Activated T-helper 17 cell treated with anti-CD3 and anti-CD28 coated beads, Interleukin-2, amount 50 U/mL, for 72 hours (primary cell): ENCODE results near the gene IFITM2. TPM values are rescaled to one million over a fixed set of nuclear protein-coding genes. Genes with fewer than 3 reads are reported as not detected.
A peak's percentile ranks its signal among the peaks of the same experiment; 100 is the strongest.
"Not testable (repeated sequence)": the region's sequence is repeated elsewhere in the genome, so short reads cannot be mapped to it uniquely, and the experiment has no call there.

Source experiments
- ATAC-seq: fragments of 150-1000 bp; cut with Tn5 transposase; replicated peaks from 2 replicates; pipeline ENCODE4 v1.10.0; 2021; ENCODE audit warnings: mild to moderate bottlenecking, moderate library complexity
- H3K27ac Mint-ChIP-seq: one replicate; pipeline ENCODE4 v1.8.0; 2022; ENCODE audit warnings: mixed read lengths
- H3K27me3 Mint-ChIP-seq: one replicate; pipeline ENCODE4 v1.8.0; 2022; ENCODE audit warnings: mixed read lengths
- H3K36me3 Mint-ChIP-seq: one replicate; pipeline ENCODE4 v1.8.0; 2022; ENCODE audit warnings: low read depth, mild to moderate bottlenecking, mixed read lengths
- H3K4me1 Mint-ChIP-seq: one replicate; pipeline ENCODE4 v1.8.0; 2022; ENCODE audit warnings: mixed read lengths
- H3K4me3 Mint-ChIP-seq: one replicate; pipeline ENCODE4 v1.8.0; 2022; ENCODE audit warnings: mild to moderate bottlenecking, mixed read lengths
- H3K9me3 Mint-ChIP-seq: one replicate; pipeline ENCODE4 v1.8.0; 2022; ENCODE audit warnings: mixed read lengths
- total RNA-seq, 2 donors: library from RNA; stranded (reverse); gene quantifications; one replicate each; pipeline ENCODE4 v1.2.3, GENCODE V29; 2022

The IFITM2 gene
- total RNA-seq, 2 donors from 2014 or later, result 187 to 261 TPM

DNA sequence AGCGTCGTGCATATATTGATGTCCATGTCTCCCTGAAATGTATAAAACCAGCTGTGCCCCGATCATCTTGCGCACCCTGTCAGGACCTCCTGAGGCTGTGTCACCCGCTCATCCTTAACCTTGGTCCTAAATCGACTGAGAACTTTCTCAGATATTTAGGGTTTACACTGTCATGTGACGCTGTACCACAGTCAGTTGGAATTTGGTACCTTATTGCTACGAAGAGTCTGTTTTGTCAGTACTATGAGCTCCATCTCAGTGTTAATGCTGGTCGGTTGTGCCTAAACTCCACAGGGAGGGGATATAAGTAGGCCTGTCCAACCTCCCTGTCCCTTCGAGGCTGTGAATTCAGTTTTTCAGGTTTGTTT is 1.8 kb upstream of the IFITM2 start:
- ATAC-seq, result no peak
- Mint-ChIP-seq H3K36me3 (peaks cover 22% of the 10 kb centered on the region), H3K9me3 (no peaks in the 10 kb centered on the region), H3K27me3 (no peaks in the 10 kb centered on the region), H3K27ac (no peak overlapping the region), H3K4me1 (peaks cover 21% of the 10 kb centered on the region), H3K4me3 (no peak overlapping the region)

DNA sequence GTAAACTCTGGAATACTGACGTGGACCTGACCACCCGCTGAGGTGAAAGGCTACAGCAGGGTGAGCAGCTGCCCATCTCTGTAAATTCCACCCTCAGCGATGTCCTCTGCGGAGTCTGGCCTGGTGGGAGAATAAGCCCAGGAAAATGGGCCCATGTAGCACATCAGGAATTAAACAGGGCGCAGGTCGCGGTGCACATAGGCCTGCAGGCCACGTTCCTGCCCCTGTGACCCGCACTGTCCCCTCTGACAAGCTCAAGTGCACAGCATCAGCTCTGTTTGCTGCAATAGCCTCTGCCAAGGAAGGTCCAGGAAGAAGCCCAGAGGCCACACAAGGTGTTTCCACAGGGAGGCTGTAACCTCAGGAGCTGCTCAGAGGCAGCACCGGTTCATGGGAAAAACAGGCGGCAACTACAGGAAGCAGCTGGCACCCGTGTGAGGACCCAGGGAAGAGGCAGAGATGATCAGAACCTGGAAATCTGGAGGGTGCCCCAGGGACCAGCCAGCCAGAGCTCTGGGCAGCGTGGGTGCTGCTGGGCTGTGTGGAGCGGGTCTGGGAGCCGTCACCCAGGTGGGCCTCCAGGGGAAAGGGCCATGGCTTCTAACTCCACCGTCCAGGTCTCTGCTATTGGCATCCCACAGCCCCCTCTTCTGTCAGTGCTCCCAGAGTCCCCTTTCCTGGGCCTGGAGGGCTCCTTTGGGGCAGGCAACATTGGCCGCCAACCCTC is 808 bp upstream of the IFITM2 start:
- Mint-ChIP-seq H3K27ac (no peak overlapping the region), H3K4me1 (peaks cover 22% of the 10 kb centered on the region), H3K4me3 (peak overlapping the region; percentile 92), H3K9me3 (no peaks in the 10 kb centered on the region), H3K36me3 (peaks cover 22% of the 10 kb centered on the region), H3K27me3 (no peaks in the 10 kb centered on the region)
- no peak for ATAC-seq

DNA sequence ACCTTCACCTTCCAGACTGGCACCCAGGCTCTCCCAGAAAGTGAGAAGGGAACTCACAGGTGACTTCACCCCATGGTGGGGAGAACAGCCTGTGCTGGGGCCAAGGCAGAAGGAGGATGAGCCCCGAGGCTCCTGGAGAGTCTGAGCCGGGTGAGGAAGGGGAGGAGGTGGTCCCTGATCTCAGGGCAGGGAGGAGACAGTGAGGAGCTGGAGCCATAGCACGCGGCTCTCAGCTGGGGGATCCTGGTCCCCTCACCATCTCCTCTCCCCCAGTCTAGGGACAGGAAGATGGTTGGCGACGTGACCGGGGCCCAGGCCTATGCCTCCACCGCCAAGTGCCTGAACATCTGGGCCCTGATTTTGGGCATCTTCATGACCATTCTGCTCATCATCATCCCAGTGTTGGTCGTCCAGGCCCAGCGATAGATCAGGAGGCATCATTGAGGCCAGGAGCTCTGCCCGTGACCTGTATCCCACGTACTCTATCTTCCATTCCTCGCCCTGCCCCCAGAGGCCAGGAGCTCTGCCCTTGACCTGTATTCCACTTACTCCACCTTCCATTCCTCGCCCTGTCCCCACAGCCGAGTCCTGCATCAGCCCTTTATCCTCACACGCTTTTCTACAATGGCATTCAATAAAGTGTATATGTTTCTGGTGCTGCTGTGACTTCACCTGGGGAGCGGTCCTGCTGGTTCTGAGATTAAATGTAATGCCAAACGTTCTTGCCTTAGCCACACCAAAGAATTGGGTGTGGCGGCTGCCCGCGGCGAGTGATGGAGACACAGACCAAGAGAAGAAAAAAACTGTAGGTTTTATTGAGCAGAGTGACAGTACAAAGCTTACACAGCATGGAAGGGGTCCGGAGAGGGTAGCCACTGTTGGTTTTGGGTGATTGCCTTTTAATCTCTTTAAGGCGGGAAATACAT is 1.4 kb downstream of the IFITM2 start:
- H3K9me3 Mint-ChIP-seq, H3K27me3 Mint-ChIP-seq: not testable (repeated sequence)
- peak; percentile 2 for ATAC-seq
- Mint-ChIP-seq H3K4me3 (peak overlapping the region; percentile 92), H3K36me3 (peaks cover 35% of the 10 kb centered on the region), H3K27ac (peak overlapping the region; percentile 90), H3K4me1 (peaks cover 24% of the 10 kb centered on the region)

DNA sequence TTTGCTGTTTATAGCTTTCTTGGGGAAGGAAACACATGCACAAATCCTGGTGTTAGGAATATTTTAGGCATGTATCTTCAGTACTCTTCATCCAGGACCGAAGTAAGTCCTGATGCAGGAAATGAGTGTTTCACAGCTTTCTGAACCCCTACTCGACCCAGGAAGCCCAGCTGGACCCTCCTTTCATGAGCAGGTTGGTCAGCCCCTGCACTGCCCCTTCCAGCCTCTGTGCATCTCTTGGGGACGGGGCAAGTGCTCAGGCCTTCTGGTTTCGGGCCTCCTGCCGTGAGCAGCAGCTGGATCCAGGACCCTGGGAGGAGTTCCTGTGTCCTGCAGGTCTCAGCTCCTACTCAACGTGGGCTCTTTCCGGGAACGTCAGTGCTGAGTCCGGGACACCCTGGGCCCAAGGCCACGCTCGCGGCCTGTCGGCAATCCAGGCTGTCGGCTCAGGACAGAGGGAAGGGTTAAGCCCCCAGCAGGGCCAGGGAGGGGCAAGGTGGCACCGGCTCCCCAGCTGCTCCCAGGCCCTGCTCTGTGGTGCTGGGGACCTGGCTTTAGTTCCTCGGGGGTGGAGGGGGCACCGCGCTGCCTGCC is 2.5 kb downstream of the IFITM2 start:
- Mint-ChIP-seq H3K27ac (peak overlapping the region; percentile 90), H3K36me3 (peaks cover 46% of the 10 kb centered on the region), H3K4me3 (peak overlapping the region; percentile 92), H3K4me1 (peaks cover 24% of the 10 kb centered on the region)
- ATAC-seq, H3K9me3 Mint-ChIP-seq, H3K27me3 Mint-ChIP-seq: not testable (repeated sequence)

DNA sequence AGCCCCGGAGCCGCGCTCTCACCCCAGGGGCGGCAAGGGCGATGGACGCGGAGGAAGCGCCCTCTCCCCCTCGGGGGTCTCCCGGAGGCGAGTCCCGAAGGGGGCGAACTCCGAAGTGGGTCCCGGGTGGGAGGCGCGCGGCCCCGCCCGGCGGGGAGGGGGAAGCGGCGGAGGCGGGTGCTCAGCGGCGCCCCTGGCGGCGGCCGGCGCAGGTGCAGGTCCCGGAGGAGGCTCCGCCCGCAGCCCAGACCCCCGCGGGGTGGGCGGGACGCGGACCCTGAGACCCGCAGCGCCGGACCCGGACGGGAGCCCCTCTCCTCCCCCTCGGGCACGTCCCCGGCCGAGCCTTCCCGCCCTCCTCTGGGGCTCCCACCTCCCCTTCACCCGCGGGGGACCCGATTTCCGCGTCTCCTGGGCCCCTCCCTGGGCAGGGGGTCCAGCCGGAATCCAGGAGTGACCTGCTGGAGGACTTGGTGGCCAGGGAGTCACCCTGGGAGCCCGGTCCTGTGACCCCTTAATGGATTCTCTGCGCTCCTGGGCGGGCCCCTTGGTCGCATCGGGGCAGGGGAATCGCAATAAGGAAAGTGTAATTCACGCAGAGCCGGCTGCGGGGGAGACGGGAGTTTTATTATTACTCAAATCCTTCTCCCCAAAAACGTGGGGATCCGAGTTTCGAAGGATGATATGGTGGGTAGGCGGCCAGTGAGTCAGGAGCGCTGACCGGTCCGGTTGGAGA is 3.6 kb downstream of the IFITM2 start:
- H3K36me3 Mint-ChIP-seq, result peaks cover 52% of the 10 kb centered on the region

DNA sequence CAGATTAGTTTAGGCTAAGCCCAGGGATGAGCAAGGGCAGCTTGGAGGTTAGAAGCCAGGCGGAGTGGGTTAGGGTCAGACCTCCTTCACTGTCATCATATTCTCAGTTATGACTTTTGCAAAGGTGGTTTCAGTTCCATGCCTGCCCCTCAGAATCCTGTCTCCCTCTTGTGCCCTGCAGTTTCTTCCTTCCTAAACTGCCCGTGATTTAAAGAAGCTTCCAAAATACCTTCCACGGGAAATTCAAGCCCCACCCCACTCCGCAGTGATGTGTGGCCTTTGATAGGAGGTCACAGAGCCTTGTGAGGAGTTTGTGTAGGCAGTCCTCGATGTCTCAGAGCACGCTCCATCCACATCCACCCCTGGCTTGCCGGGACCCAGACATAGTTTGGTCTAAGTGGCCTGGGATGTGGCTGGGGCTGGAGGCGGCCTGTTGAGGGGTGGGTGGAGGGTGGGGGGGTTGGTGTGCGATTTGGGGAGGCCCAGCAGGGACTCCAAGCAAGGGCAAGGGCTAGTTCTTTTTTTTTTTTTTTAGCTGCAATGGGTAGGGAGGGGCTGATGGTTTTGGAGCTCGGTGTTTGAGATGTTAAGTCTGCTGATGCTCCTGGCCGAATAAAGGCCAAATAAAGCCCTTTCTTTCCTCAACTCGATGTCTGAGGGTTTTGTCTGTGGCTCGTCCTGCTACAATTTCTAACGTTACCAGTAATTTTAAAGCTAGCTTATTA is 4.6 kb downstream of the IFITM2 start:
- Mint-ChIP-seq H3K27me3 (no peaks in the 10 kb centered on the region), H3K27ac (peak overlapping the region; percentile 89), H3K4me3 (peak overlapping the region; percentile 91), H3K4me1 (peaks cover 32% of the 10 kb centered on the region), H3K36me3 (peaks cover 63% of the 10 kb centered on the region), H3K9me3 (no peaks in the 10 kb centered on the region)
- ATAC-seq, result peak; percentile 33

More for the DNA sequence above, 3.6 kb downstream of the IFITM2 start:
- Mint-ChIP-seq H3K27ac (peak overlapping the region; percentile 89), H3K4me1 (peaks cover 24% of the 10 kb centered on the region), H3K4me3 (peak overlapping the region; percentile 91)
- peak; percentile 28 for ATAC-seq
- H3K27me3 Mint-ChIP-seq, H3K9me3 Mint-ChIP-seq: not testable (repeated sequence)

DNA sequence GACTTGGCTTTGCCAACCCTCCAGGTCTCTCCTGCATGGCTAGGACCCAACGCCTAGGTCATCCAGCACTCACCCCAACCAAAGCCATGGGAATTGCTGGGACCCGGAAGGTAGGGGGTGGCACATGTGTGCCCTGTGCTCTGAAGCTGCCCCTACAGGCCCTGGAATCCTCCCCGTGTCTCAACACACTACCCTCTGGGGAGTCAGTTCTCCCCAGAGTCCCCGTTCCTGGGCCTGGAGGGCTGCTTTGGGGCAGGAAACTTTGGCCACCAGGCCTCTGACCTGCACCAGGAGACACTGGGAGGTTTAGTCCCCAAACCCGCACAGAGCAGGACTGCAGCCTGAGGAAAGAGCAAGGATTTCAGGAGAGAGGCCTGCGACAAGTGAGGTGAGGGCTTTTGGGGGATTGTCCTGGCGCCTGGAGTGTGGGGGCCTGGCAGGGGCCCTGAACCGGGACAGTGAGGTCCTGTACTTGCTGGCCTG is 5.7 kb downstream of the IFITM2 start:
- peak overlapping the region; percentile 91 for H3K4me3 Mint-ChIP-seq
- peaks cover 28% of the 10 kb centered on the region for H3K4me1 Mint-ChIP-seq
- ATAC-seq, result no peak
- H3K36me3 Mint-ChIP-seq, result peaks cover 66% of the 10 kb centered on the region
- no peaks in the 10 kb centered on the region for H3K9me3 Mint-ChIP-seq
- peak overlapping the region; percentile 89 for H3K27ac Mint-ChIP-seq
- H3K27me3 Mint-ChIP-seq, result no peaks in the 10 kb centered on the region

DNA sequence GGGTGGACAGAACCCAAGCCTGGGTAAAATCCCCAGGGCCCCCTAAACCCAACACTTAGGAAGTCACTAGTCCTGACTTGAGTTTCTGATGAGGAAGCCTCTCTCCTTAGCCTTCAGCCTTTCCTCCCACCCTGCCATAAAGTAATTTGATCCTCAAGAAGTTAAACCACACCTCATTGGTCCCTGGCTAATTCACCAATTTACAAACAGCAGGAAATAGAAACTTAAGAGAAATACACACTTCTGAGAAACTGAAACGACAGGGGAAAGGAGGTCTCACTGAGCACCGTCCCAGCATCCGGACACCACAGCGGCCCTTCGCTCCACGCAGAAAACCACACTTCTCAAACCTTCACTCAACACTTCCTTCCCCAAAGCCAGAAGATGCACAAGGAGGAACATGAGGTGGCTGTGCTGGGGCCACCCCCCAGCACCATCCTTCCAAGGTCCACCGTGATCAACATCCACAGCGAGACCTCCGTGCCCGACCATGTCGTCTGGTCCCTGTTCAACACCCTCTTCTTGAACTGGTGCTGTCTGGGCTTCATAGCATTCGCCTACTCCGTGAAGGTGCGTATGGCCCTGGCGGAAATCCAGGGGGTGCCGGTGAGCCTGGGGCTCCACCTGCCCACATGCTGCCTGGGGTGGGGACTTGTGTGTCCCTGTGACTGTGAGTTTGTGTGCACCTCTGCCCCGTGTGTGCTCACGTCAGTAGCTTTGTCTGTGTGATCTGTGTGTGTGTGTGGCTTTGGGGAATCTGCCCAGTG is 6.4 kb downstream of the IFITM2 start, which contains the start of gene IFITM1:
TSS of gene IFITM1 (plus strand) at position 254 of the 767 bp plus-strand sequence. CDS start at position 385, 131 bp downstream.
- H3K27ac Mint-ChIP-seq, result peak within 1 kb of the TSS; percentile 89
- H3K27me3 Mint-ChIP-seq, result no peaks in the 10 kb centered on the region
- H3K4me1 Mint-ChIP-seq, result peaks cover 28% of the 10 kb centered on the region
- H3K9me3 Mint-ChIP-seq, result no peaks in the 10 kb centered on the region
- peaks cover 59% of the 10 kb centered on the region for H3K36me3 Mint-ChIP-seq
- peak within 1 kb of the TSS; percentile 91 for H3K4me3 Mint-ChIP-seq
- ATAC-seq, result peak; percentile 55

DNA sequence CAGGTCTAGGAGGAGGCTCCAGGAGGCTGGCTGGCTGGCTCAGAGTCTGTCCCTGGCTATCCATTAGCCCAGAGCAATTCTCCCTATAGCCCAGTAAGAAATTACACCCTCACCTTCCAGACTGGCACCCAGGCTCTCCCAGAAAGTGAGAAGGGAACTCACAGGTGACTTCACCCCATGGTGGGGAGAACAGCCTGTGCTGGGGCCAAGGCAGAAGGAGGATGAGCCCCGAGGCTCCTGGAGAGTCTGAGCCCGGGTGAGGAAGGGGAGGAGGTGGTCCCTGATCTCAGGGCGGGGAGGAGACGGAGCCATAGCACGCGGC is 6.9 kb downstream of the IFITM2 start:
- H3K36me3 Mint-ChIP-seq, result peaks cover 54% of the 10 kb centered on the region
- ATAC-seq, result peak; percentile 0
- not testable (repeated sequence) for H3K27me3 Mint-ChIP-seq, H3K9me3 Mint-ChIP-seq
- peaks cover 27% of the 10 kb centered on the region for H3K4me1 Mint-ChIP-seq
- peak overlapping the region; percentile 91 for H3K4me3 Mint-ChIP-seq
- H3K27ac Mint-ChIP-seq, result peak overlapping the region; percentile 89

DNA sequence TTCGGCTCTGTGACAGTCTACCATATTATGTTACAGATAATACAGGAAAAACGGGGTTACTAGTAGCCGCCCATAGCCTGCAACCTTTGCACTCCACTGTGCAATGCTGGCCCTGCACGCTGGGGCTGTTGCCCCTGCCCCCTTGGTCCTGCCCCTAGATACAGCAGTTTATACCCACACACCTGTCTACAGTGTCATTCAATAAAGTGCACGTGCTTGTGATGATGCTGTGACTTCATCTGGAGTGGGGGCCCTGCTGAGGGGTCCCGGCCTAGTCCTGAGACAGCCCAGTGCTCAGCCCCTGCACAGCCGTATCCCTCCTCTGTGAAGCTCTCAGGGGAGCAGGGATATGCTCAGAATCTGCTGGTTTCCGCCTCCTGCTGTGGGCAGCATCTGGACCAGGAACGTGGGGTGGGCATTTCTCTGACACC is 7.5 kb downstream of the IFITM2 start:
- no peaks in the 10 kb centered on the region for H3K9me3 Mint-ChIP-seq
- H3K27ac Mint-ChIP-seq, result peak overlapping the region; percentile 89
- ATAC-seq, result no peak
- peaks cover 25% of the 10 kb centered on the region for H3K4me1 Mint-ChIP-seq
- H3K4me3 Mint-ChIP-seq, result peak overlapping the region; percentile 91
- no peaks in the 10 kb centered on the region for H3K27me3 Mint-ChIP-seq
- H3K36me3 Mint-ChIP-seq, result peaks cover 48% of the 10 kb centered on the region

DNA sequence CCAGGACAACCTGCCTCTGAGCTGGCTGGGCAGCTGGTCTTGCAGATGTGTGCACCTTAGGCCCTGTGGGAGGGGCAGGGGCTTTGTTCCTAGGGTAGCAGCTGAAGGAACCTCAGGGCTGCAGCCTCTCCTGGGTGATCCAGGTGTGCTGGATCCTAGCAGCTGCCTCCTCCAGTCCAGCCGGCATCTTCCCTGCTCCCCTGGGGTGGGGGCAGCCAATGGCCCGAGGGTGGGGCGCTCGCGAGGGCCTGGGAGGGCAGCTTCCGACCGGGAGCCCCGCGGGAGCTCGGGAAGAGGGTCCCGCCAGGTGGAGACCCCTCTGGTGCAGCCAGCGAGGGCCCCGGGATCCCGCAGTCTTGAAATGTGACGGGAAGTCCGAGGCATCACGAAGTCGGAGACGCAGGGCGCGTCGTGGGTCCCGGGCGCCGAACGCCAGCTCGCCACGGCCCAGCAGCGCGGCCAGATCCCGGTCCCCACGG is 7.9 kb downstream of the IFITM2 start:
- H3K9me3 Mint-ChIP-seq, result no peaks in the 10 kb centered on the region
- H3K27ac Mint-ChIP-seq, result peak overlapping the region; percentile 89
- ATAC-seq, result no peak
- H3K36me3 Mint-ChIP-seq, result peaks cover 48% of the 10 kb centered on the region
- peaks cover 29% of the 10 kb centered on the region for H3K4me1 Mint-ChIP-seq
- peak overlapping the region; percentile 91 for H3K4me3 Mint-ChIP-seq
- H3K27me3 Mint-ChIP-seq, result no peaks in the 10 kb centered on the region

DNA sequence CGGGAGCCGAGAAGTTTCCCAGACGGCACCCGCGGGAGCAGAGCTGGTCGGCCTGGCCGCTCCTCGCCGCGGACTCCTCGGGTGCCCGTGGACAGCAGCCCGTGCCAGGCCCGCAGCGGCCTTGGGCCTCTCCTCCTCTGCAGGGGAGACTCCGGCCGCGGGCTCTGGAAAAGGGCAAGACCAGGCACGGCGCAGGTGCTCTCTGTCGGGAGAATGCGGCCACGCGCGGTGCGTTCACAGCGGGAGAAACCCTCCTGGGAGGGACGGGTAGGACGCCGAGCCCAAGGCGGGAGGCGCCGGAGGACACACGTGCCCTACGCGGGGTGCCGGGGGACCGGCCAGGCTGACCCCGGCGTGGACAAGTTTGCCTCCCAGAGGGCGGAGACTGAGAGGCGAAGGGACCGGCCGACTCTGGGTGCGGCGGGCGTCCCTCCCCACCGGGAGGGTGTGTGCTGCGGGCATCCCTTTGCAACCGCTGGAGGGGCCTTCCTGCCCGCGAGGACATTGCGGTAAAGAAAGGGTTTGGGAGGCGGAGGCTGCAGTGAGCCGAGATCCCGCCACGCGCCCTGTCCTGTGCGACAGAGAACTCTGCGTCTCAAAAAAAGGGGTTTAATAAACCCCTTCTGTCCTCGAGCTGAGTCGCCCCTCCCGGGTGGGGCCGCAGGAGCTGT is 8.6 kb downstream of the IFITM2 start:
- Mint-ChIP-seq H3K4me1 (peaks cover 30% of the 10 kb centered on the region), H3K27ac (peak overlapping the region; percentile 78), H3K9me3 (no peaks in the 10 kb centered on the region), H3K27me3 (no peaks in the 10 kb centered on the region), H3K4me3 (peak overlapping the region; percentile 91), H3K36me3 (peaks cover 48% of the 10 kb centered on the region)
- ATAC-seq, result no peak
